ENCODE results near the gene NPC1.

DNA sequence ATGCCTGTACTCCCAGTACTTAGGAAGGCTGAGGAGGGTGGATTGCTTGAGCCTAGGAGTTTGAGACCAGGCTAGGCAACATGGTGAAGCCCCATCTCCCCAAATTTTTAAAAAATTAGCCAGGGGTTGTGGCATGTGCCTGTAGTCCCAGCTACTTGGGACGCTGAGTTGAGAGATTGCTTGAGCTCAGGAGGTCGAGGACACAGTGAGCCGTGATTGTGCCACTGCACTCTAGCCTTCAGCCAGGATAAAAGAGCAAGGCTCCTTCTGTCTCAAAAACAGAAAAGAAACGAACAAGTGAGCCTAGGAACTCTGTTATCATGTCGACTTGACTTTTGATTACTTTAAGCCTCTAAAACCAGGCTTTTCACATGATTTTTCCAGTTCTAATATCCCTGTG, 13.7 kb downstream of the NPC1 start:
- TF ChIP-seq CTCF (optimal IDR thresholded peaks at IDR 0.05 in 1 of 3, IDR thresholded peaks at IDR 0.05 in 1 of 3, conservative IDR thresholded peaks at IDR 0.05 in 1 of 3; ENCODE audit: extremely low read depth in 1 of 3, insufficient read depth in 2 of 3, low read length in 3 of 3) (no peak), EZH2 (IDR thresholded peaks at IDR 0.05; ENCODE audit: low read length) (no peak)
